Measurements from ENCODE around the gene TRIM72.

Gene TRIM72

DNA sequence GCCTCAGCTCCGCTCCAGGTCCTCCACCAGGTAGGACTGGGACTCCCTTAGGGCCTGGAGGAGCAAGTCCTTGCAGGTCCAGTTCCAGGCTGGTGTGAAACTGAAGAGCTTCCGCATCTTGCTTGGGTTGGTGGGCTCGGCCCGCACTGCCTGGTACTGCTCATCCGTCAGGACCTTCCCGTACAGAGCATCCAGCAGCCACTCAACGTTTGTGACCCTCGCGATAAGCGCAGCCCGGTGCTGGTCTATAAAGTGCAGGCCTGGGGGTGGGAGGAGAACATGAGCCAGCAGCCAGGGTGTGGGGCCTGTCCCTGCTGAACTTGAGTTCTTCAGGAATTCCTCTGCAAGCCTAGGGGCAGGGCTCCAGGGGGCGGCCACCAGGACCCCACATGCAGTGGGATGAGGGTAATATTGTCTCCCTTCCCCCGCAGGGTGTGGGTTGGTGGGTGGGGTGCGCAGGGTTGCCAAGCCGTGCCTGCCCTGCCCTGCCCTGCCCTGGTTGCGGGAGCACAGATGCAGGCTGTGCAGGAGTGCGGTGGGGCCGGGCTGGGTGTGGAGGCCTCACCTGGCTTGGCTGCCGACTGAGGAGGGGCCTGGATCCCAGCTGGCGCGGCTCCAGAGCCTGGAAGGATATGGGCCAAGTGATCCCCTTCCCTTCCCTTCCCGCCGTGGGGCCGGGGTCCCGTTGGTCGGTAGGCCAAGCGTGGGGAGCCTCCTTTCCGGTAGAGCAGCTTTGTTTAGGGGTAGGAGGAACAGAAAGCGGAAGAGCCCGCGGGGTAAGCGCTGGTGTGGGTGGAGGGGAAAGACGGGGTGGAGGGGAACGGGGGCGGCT is 12.1 kb upstream of the TRIM72 start:
- Histone ChIP-seq H3F3A (ENCODE audit: control insufficient read depth, insufficient read depth) (peaks cover 41% of the 10 kb centered on the region), H3K27ac (ENCODE audit: low read depth, low read length) (peak overlapping the region; percentile 14; the same call in 1 of the 2 replicates), H3K36me3 (ENCODE audit: control insufficient read depth, low read length) (peaks cover 7% of the 10 kb centered on the region; the same call in 1 of the 2 replicates), H3K4me3 (ENCODE audit: low read length) (peak overlapping the region; percentile 72), H3K4me2 (ENCODE audit: low read length) (peak overlapping the region; percentile 90), H3K27me3 (ENCODE audit: control insufficient read depth, low read length) (peaks cover 25% of the 10 kb centered on the region), H4K20me1 (ENCODE audit: control insufficient read depth, insufficient read depth, low read depth, low read length) (no peaks in the 10 kb centered on the region; the same call in 1 of the 2 replicates), H3K9me2 (replicated peaks; ENCODE audit: control insufficient read depth, low read length) (no peaks in the 10 kb centered on the region), H3K9me3 (ENCODE audit: control insufficient read depth, insufficient read depth, low read length) (no peaks in the 10 kb centered on the region), H3K79me2 (ENCODE audit: control insufficient read depth, low read length) (no peaks in the 10 kb centered on the region), H3K4me1 (ENCODE audit: control insufficient read depth, low read length) (peaks cover 31% of the 10 kb centered on the region)
- TF ChIP-seq EZH2phosphoT487 (IDR thresholded peaks at IDR 0.05; ENCODE audit: borderline replicate concordance, low read length): no peak
- TF ChIP-seq, protein P1, sequence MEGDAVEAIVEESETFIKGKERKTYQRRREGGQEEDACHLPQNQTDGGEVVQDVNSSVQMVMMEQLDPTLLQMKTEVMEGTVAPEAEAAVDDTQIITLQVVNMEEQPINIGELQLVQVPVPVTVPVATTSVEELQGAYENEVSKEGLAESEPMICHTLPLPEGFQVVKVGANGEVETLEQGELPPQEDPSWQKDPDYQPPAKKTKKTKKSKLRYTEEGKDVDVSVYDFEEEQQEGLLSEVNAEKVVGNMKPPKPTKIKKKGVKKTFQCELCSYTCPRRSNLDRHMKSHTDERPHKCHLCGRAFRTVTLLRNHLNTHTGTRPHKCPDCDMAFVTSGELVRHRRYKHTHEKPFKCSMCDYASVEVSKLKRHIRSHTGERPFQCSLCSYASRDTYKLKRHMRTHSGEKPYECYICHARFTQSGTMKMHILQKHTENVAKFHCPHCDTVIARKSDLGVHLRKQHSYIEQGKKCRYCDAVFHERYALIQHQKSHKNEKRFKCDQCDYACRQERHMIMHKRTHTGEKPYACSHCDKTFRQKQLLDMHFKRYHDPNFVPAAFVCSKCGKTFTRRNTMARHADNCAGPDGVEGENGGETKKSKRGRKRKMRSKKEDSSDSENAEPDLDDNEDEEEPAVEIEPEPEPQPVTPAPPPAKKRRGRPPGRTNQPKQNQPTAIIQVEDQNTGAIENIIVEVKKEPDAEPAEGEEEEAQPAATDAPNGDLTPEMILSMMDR (IDR thresholded peaks at IDR 0.05; ENCODE audit: low read depth, low read length, poor library complexity, severe bottlenecking): no peak

- Histone ChIP-seq H3F3A (ENCODE audit: control insufficient read depth, insufficient read depth) (peaks cover 34% of the 10 kb centered on the region), H3K27me3 (ENCODE audit: control insufficient read depth, low read length) (peaks cover 34% of the 10 kb centered on the region), H3K4me2 (ENCODE audit: low read length) (peak within 1 kb of the TSS; percentile 90), H3K4me3 (ENCODE audit: low read length) (peak within 1 kb of the TSS; percentile 72), H3K9me2 (replicated peaks; ENCODE audit: control insufficient read depth, low read length) (no peaks in the 10 kb centered on the region), H4K20me1 (ENCODE audit: control insufficient read depth, insufficient read depth, low read depth, low read length) (no peaks in the 10 kb centered on the region; the same call in 1 of the 2 replicates), H3K9me3 (ENCODE audit: control insufficient read depth, insufficient read depth, low read length) (no peaks in the 10 kb centered on the region), H3K79me2 (ENCODE audit: control insufficient read depth, low read length) (no peaks in the 10 kb centered on the region), H3K36me3 (ENCODE audit: control insufficient read depth, low read length) (peaks cover 7% of the 10 kb centered on the region; the same call in 1 of the 2 replicates), H3K4me1 (ENCODE audit: control insufficient read depth, low read length) (peaks cover 31% of the 10 kb centered on the region), H3K27ac (ENCODE audit: low read depth, low read length) (peak within 1 kb of the TSS; percentile 14; the same call in 1 of the 2 replicates)
- TF ChIP-seq EZH2phosphoT487 (IDR thresholded peaks at IDR 0.05; ENCODE audit: borderline replicate concordance, low read length): no peak
- TF ChIP-seq, protein P1 (IDR thresholded peaks at IDR 0.05; ENCODE audit: low read depth, low read length, poor library complexity, severe bottlenecking): no peak
Measured at GRCh38 chr16:31202414-31203375, 11.2 kb upstream of the TRIM72 start, which contains the start of gene PYCARD. PYCARD (minus strand) TSS chr16:31202760; CDS start chr16:31202690, 70 bp downstream.

DNA sequence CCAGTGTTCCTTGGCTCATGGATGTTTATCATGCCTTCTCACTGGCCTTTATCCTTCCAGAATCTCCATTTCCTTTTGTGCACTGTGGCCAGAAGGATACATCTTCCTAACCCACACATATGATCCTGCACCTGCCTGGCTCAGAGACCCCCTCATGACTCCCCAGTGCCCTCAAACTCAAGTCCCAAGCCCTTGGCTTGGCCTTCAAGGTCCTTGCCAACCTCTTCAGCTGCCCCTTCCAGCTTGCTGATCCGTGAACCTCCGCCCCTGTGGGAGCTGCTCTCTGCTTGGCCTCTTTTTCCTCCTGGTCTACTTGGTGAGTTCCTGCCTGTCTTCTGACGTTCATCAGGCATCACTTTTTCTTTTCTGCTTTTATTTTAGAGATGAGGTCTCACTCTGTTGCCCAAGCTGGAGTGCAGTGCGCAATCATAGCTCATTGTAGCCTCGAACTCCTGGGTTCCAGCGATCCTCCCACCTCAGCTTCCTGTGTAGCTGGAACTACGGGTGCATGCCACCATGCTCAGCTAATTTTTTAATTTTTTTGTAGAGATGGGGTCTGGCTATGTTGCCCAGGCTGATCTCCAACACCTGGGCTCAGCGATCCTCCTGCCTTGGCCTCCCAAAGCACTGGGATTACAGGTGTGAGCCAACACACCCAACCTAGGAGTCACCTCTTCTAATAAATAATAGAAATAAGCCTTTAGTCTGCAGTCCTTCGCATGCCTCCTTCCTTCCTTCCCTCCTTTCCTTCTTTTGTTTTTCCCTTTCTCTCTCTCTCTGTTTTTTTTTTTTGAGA is 8.8 kb upstream of the TRIM72 start:
- Histone ChIP-seq H4K20me1 (ENCODE audit: control insufficient read depth, insufficient read depth, low read depth, low read length) (no peaks in the 10 kb centered on the region; the same call in 1 of the 2 replicates), H3K27ac (ENCODE audit: low read depth, low read length) (no peak overlapping the region), H3K79me2 (ENCODE audit: control insufficient read depth, low read length) (no peaks in the 10 kb centered on the region), H3K9me2 (replicated peaks; ENCODE audit: control insufficient read depth, low read length) (no peaks in the 10 kb centered on the region), H3K4me3 (ENCODE audit: low read length) (no peak overlapping the region), H3K4me2 (ENCODE audit: low read length) (no peak overlapping the region), H3K36me3 (ENCODE audit: control insufficient read depth, low read length) (no peaks in the 10 kb centered on the region), H3F3A (ENCODE audit: control insufficient read depth, insufficient read depth) (peaks cover 11% of the 10 kb centered on the region), H3K27me3 (ENCODE audit: control insufficient read depth, low read length) (peaks cover 40% of the 10 kb centered on the region), H3K9me3 (ENCODE audit: control insufficient read depth, insufficient read depth, low read length) (no peaks in the 10 kb centered on the region), H3K4me1 (ENCODE audit: control insufficient read depth, low read length) (peaks cover 28% of the 10 kb centered on the region)
- no peak for TF ChIP-seq EZH2phosphoT487 (IDR thresholded peaks at IDR 0.05; ENCODE audit: borderline replicate concordance, low read length)
- TF ChIP-seq, protein P1 (IDR thresholded peaks at IDR 0.05; ENCODE audit: low read depth, low read length, poor library complexity, severe bottlenecking): no peak
